Naive B cell (primary cell): Measurements from ENCODE around the gene SORL1. TPM values are rescaled to one million over a fixed set of nuclear protein-coding genes. Genes with fewer than 3 reads are reported as not detected.

Experiments used
- ATAC-seq, 2 donors: fragments of 150-1000 bp; cut with Tn5 transposase; 2 replicates each; pipeline ENCODE4 v1.10.0; 2021; ENCODE audit warnings: low read depth in 2 of 2, mild to moderate bottlenecking in 2 of 2, moderate library complexity in 2 of 2
- DNase-seq: peaks from one replicate; pipeline ENCODE4 v3.0.0; 2022
- H3K27ac Mint-ChIP-seq, 6 donors: one replicate each; pipeline ENCODE4 v1.8.0; 2020 to 2022; ENCODE audit warnings: mild to moderate bottlenecking in 6 of 6, mixed read lengths in 6 of 6, moderate library complexity in 5 of 6, inconsistent platforms in 2 of 6
- H3K27me3 Mint-ChIP-seq, 3 donors: one replicate each; pipeline ENCODE4 v1.8.0; 2021 to 2022; ENCODE audit warnings: mixed read lengths in 3 of 3, mild to moderate bottlenecking in 1 of 3
- H3K36me3 Mint-ChIP-seq, 2 donors: one replicate each; pipeline ENCODE4 v1.8.0; 2020 to 2022; ENCODE audit warnings: mixed read lengths in 2 of 2, inconsistent platforms in 1 of 2, mild to moderate bottlenecking in 1 of 2
- H3K4me1 Mint-ChIP-seq, 3 donors: one replicate each; pipeline ENCODE4 v1.8.0; 2020 to 2022; ENCODE audit warnings: mixed read lengths in 3 of 3, inconsistent platforms in 1 of 3, mild to moderate bottlenecking in 1 of 3, moderate library complexity in 1 of 3
- H3K4me3 Mint-ChIP-seq, 8 donors: one replicate each; pipeline ENCODE4 v1.8.0; 2020 to 2022; ENCODE audit warnings: mild to moderate bottlenecking in 8 of 8, mixed read lengths in 8 of 8, moderate library complexity in 8 of 8, inconsistent platforms in 2 of 8
- H3K9me3 Mint-ChIP-seq, 7 donors: one replicate each; pipeline ENCODE4 v1.8.0; 2020 to 2022; ENCODE audit warnings: mixed read lengths in 7 of 7, mild to moderate bottlenecking in 5 of 7, inconsistent platforms in 2 of 7, moderate library complexity in 1 of 7
- polyA plus RNA-seq, 6 donors: library from polyadenylated mRNA; unstranded; fragments of 300-500 nt; fragmentation: Illumina TruSeq; gene quantifications; one replicate each; pipeline ENCODE4 v1.2.3, GENCODE V29; 2021; ENCODE audit warnings: low read depth in 6 of 6

SORL1 gene
- polyA plus RNA-seq, 6 donors from 2014 or later, result 61.7 to 102 (median 83.8) TPM

DNA sequence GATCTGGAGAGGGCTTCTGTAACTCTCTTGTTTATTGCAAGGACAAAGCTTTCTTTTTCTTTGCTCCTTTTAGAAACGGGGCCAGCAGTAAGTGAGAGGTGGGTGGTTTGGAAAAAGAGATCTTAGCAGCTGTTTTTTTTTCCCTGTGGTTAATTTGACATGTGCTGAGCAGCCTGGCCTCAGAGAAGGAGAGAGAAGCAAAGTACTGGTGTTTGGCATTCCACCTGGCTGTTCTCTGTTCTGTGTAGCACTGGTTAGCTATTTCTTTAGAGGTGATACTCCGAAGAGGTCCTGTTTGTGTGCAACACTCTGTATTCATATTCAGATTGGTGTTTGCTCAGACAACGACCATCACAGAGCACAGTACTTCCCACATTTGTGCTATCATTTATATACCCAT lies 81.5 kb downstream of the SORL1 start:
- ATAC-seq, result no peak
- no peak for DNase-seq
- Mint-ChIP-seq H3K9me3 (peaks cover 5 to 24% (median 15%) of the 10 kb centered on the region in 7 donors), H3K4me3 (no peak overlapping the region), H3K27me3 (no peaks in the 10 kb centered on the region), H3K36me3 (peaks cover 33 to 54% of the 10 kb centered on the region in 2 donors), H3K27ac (peak overlapping the region in 3 of 6 donors; percentile 23 to 54 (median 32)), H3K4me1 (peaks cover 19 to 35% (median 22%) of the 10 kb centered on the region in 3 donors)

DNA sequence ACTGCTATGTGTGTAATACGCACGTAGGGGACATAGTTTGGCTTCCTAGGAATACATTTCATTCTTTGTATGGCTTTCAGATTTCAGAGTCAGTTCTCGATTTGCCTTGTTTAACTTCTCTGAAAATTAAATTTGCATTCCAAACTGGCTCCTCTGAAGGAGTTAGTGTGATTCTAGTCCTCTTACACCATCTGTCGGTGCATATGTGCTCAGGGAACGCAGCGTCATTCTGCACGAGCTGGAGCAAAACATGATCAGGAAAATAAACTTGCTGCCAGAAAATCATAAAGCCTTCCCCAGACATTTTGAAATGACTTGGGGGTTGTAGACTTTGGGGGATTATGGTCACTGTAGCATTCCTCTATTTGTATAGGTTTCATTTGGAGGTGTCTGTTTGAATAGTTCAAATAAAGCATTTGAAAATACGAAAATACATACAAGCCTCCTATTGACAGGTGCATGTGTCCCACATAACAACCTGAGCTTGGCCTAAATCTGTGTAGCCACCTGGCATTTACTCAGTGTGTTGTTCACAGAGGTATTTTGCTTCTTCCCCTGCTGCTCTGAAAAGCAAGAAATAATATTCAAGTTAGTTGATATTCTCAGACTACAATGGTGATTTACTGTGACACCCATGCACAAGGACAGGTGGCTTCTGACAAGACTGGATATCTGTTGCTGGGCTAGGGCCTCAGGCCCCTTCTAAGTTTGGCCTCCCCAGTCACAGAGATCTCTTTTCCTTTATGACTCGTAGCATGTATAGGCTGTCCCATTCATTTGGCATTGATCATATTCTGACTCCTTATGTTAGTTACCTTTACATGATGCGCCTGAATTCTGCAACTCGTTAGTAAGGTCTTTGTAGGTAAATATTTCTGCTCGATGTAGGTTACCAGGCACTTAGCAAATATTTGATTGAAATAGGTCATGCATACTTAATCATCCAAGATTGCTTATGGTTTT lies 82.3 kb downstream of the SORL1 start:
- ATAC-seq (peak in 1 of 2 donors; percentile 43), DNase-seq (no peak)
- peaks cover 33 to 50% of the 10 kb centered on the region in 2 donors for H3K36me3 Mint-ChIP-seq
- H3K4me3 Mint-ChIP-seq, result no peak overlapping the region
- H3K27me3 Mint-ChIP-seq, result no peaks in the 10 kb centered on the region
- peaks cover 19 to 43% (median 22%) of the 10 kb centered on the region in 3 donors for H3K4me1 Mint-ChIP-seq
- peak overlapping the region in 2 of 6 donors; percentile 47 to 58 for H3K27ac Mint-ChIP-seq
- peaks cover 5 to 20% (median 15%) of the 10 kb centered on the region in 7 donors for H3K9me3 Mint-ChIP-seq

DNA sequence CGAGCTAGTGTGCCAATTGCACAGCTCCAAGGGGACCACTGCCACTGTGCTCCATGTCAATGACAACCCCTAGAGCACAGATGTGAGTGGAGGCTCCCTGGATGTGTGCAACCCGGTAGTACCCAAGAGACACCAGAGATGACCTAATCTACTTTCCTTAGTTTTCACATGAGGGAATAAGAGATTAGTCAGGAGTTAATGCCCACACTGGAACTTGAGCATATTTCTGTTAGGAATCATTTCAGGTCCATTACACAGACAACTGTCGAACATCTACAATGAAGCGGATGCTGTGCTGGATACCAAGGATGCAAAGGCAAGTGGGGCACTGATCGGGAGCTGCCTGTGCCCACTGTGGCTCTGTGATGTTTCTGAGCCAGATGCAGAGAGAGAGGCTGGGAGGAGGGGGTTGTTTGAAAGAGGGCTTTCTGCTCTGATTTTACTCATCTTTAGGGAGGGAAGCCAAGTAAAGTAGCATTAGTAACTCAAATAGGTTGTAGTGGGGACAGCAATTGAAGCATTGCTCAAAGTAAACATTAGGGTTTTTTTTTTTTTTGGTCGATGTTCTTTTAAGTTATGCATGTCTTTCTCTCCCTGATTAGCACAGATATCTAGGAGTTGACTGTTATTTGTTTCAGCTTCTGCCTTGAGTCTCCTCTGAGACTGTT lies 83.1 kb downstream of the SORL1 start:
- ATAC-seq (no peak), DNase-seq (no peak)
- peak overlapping the region in 4 of 6 donors; percentile 6 to 42 (median 30) for H3K27ac Mint-ChIP-seq
- peaks cover 2 to 13% (median 7%) of the 10 kb centered on the region in 7 donors for H3K9me3 Mint-ChIP-seq
- H3K27me3 Mint-ChIP-seq, result no peaks in the 10 kb centered on the region
- H3K4me3 Mint-ChIP-seq, result no peak overlapping the region
- H3K4me1 Mint-ChIP-seq, result peaks cover 19 to 45% (median 22%) of the 10 kb centered on the region in 3 donors
- peaks cover 24 to 41% of the 10 kb centered on the region in 2 donors for H3K36me3 Mint-ChIP-seq

GRCh38 chr11:121536126-121536525 lies 84.0 kb downstream of the SORL1 start:
- Mint-ChIP-seq H3K27ac (peak overlapping the region in 2 of 6 donors; percentile 26 to 57), H3K4me3 (no peak overlapping the region), H3K36me3 (peaks cover 17 to 35% of the 10 kb centered on the region in 2 donors), H3K9me3 (peaks cover 0 to 5% (median 0%) of the 10 kb centered on the region in 7 donors), H3K27me3 (no peaks in the 10 kb centered on the region), H3K4me1 (peaks cover 19 to 45% (median 22%) of the 10 kb centered on the region in 3 donors)
- DNase-seq, result no peak
- ATAC-seq, result no peak

GRCh38 chr11:121538054-121538453 lies 85.9 kb downstream of the SORL1 start:
- Mint-ChIP-seq H3K36me3 (peaks cover 9 to 21% of the 10 kb centered on the region in 2 donors), H3K4me3 (peak overlapping the region in 6 of 8 donors; percentile 5 to 50 (median 32)), H3K9me3 (no peaks in the 10 kb centered on the region), H3K4me1 (peaks cover 19 to 42% (median 22%) of the 10 kb centered on the region in 3 donors), H3K27ac (peak overlapping the region in 3 of 6 donors; percentile 41 to 75 (median 42)), H3K27me3 (no peaks in the 10 kb centered on the region)
- DNase-seq (no peak), ATAC-seq (peak; percentile 49 to 53)

GRCh38 chr11:121539000-121539399 lies 86.9 kb downstream of the SORL1 start:
- Mint-ChIP-seq H3K4me3 (peak overlapping the region in 2 of 8 donors; percentile 34 to 48), H3K4me1 (peaks cover 25 to 47% (median 31%) of the 10 kb centered on the region in 3 donors), H3K9me3 (no peaks in the 10 kb centered on the region), H3K27me3 (no peaks in the 10 kb centered on the region), H3K27ac (no peak overlapping the region), H3K36me3 (peaks cover 9 to 15% of the 10 kb centered on the region in 2 donors)
- DNase-seq, result no peak
- no peak for ATAC-seq

DNA sequence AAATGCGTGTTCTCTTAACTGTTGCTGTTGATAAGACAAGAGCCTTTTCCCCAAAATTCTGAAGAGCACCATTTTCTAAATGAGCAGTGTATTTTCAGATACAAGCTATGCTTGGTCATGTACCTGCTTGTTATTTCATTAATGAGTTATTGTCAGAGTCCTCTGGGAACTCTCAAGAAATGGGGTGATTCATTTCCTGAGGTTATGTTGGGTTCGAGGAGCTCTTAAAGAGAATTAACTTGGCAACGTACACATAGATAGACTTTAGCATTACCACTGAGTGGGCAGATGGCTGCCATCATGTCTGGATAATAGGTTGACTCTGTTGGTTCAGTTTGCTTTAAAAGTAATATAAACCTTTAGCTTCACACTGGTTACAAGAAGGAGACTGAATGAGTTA lies 88.5 kb downstream of the SORL1 start:
- no peaks in the 10 kb centered on the region for H3K9me3 Mint-ChIP-seq
- no peak overlapping the region for H3K27ac Mint-ChIP-seq
- ATAC-seq (no peak), DNase-seq (no peak)
- H3K36me3 Mint-ChIP-seq, result peaks cover 3 to 4% of the 10 kb centered on the region in 2 donors
- no peaks in the 10 kb centered on the region for H3K27me3 Mint-ChIP-seq
- H3K4me3 Mint-ChIP-seq, result no peak overlapping the region
- H3K4me1 Mint-ChIP-seq, result peaks cover 37 to 60% (median 43%) of the 10 kb centered on the region in 3 donors

GRCh38 chr11:121543836-121544380 lies 91.8 kb downstream of the SORL1 start:
- ATAC-seq (peak; percentile 77 to 83), DNase-seq (peak; percentile 24)
- no peaks in the 10 kb centered on the region for H3K27me3 Mint-ChIP-seq
- no peaks in the 10 kb centered on the region for H3K9me3 Mint-ChIP-seq
- H3K4me1 Mint-ChIP-seq, result peaks cover 25 to 40% (median 31%) of the 10 kb centered on the region in 3 donors
- H3K27ac Mint-ChIP-seq, result peak overlapping the region in 4 of 6 donors; percentile 7 to 31 (median 20)
- H3K36me3 Mint-ChIP-seq, result peaks cover 0 to 21% of the 10 kb centered on the region in 2 donors
- peak overlapping the region in 2 of 8 donors; percentile 6 to 28 for H3K4me3 Mint-ChIP-seq

GRCh38 chr11:121544956-121545355 lies 92.8 kb downstream of the SORL1 start:
- Mint-ChIP-seq H3K36me3 (peaks cover 0 to 21% of the 10 kb centered on the region in 2 donors), H3K9me3 (no peaks in the 10 kb centered on the region), H3K4me1 (peaks cover 25 to 34% (median 31%) of the 10 kb centered on the region in 3 donors), H3K4me3 (no peak overlapping the region), H3K27me3 (no peaks in the 10 kb centered on the region), H3K27ac (peak overlapping the region in 3 of 6 donors; percentile 34 to 71 (median 49))
- ATAC-seq, result no peak
- no peak for DNase-seq

DNA sequence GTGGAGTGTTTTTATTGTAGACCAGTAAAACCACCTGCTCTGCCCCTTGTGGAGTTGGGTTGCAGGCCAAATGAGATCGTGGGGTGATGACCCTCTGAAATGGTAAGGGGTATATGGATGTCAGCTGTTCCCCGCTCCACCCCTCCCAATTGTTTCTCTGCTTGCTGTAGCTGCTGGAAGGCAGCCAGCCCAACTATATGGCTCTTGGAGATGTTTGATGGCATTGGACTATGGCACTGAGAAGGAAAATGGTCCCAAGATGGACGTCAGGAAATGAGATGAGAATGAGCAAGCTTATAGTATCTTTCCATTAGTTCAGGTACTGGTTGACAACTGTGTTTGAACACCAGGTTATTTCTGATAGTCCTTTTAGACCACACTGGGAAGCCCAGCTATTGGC lies 95.5 kb downstream of the SORL1 start:
- DNase-seq (no peak), ATAC-seq (no peak)
- Mint-ChIP-seq H3K9me3 (no peaks in the 10 kb centered on the region), H3K36me3 (peaks cover 19 to 39% of the 10 kb centered on the region in 2 donors), H3K27me3 (no peaks in the 10 kb centered on the region), H3K27ac (no peak overlapping the region), H3K4me1 (peaks cover 28 to 37% (median 31%) of the 10 kb centered on the region in 3 donors), H3K4me3 (no peak overlapping the region)

- H3K4me1 Mint-ChIP-seq, result peaks cover 8 to 13% (median 8%) of the 10 kb centered on the region in 3 donors
- peaks cover 32 to 51% of the 10 kb centered on the region in 2 donors for H3K36me3 Mint-ChIP-seq
- no peaks in the 10 kb centered on the region for H3K9me3 Mint-ChIP-seq
- DNase-seq (no peak), ATAC-seq (no peak)
- no peaks in the 10 kb centered on the region for H3K27me3 Mint-ChIP-seq
- H3K4me3 Mint-ChIP-seq, result no peak overlapping the region
- peak overlapping the region in 2 of 6 donors; percentile 3 to 33 for H3K27ac Mint-ChIP-seq
These were observed 98.3 kb downstream of the SORL1 start for GRCh38 chr11:121550247-121551030.

DNA sequence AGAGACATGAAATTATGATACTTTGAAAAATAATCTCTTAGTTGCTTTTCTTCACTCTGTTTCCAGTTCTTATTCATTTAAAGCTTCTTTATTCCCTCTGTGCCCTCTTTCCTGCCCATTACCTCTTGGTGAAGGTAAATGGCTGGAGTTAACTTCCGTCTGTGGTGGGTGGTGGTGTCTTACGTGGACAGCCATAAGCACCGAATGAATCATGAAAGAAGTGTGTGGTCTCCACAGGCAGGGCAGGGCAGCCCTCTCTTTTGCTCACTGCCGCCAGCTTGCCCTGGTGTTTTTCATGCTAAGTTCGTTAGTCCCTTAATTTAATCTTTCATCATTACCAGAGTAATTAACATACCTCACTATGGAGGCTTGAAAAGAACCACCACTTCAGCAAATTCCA lies 99.3 kb downstream of the SORL1 start:
- no peak for ATAC-seq
- Mint-ChIP-seq H3K27ac (peak overlapping the region in 1 of 6 donors; percentile 13), H3K9me3 (no peaks in the 10 kb centered on the region), H3K4me3 (peak overlapping the region in 1 of 8 donors; percentile 48), H3K36me3 (peaks cover 41 to 53% of the 10 kb centered on the region in 2 donors), H3K4me1 (peaks cover 0 to 8% (median 7%) of the 10 kb centered on the region in 3 donors), H3K27me3 (no peaks in the 10 kb centered on the region)
- DNase-seq, result no peak
